Cardiac fibroblast (primary cell): ENCODE results near the gene NTNG1.

ENCODE experiments used
- DNase-seq, 2 donors: peaks; one replicate each; pipeline versions ENCODE4 v3.0.0 to v3.0.0-alpha.2; 2010; ENCODE audit warnings: low read depth in 2 of 2
- H3K4me3 ChIP-seq, 2 donors: replicated peaks in 1 of 2; 1 replicate in 1 of 2; 2 replicates in 1 of 2; pipeline ENCODE4 v1.5.1; 2011; ENCODE audit warnings: low read depth in 2 of 2, low read length in 2 of 2, mild to moderate bottlenecking in 2 of 2, moderate library complexity in 1 of 2
- TF ChIP-seq, protein P1 (sequence below): IDR thresholded peaks from one replicate; pipeline ENCODE4 v1.5.1; 2011; ENCODE audit warnings: low read depth, mild to moderate bottlenecking, low read length, inconsistent platforms

NTNG1 gene

DNA sequence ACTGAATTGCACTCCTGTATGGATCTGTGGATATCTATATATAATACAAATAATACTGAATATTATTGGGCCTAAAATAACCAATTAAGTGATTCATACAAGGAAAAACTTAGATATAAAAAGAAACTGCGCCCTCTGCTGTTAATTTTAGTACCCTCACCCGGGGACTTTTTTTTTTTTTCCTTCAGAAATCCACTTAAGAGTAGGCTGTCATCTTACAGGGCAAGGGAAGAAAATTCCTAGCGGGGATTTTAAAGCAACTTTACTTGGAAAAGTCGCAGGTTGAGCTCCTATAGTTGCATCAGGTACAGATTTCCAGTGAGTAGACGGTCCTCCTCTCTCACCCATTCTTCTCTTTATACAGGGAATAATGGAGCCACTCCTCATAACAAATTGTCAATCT, 1.3 kb downstream of the NTNG1 start:
- DNase-seq, result peak; percentile 66 to 70
- TF ChIP-seq, protein P1, sequence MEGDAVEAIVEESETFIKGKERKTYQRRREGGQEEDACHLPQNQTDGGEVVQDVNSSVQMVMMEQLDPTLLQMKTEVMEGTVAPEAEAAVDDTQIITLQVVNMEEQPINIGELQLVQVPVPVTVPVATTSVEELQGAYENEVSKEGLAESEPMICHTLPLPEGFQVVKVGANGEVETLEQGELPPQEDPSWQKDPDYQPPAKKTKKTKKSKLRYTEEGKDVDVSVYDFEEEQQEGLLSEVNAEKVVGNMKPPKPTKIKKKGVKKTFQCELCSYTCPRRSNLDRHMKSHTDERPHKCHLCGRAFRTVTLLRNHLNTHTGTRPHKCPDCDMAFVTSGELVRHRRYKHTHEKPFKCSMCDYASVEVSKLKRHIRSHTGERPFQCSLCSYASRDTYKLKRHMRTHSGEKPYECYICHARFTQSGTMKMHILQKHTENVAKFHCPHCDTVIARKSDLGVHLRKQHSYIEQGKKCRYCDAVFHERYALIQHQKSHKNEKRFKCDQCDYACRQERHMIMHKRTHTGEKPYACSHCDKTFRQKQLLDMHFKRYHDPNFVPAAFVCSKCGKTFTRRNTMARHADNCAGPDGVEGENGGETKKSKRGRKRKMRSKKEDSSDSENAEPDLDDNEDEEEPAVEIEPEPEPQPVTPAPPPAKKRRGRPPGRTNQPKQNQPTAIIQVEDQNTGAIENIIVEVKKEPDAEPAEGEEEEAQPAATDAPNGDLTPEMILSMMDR, result peak; percentile 50
- H3K4me3 ChIP-seq, result peak overlapping the region in 1 of 2 donors; percentile 46

DNA sequence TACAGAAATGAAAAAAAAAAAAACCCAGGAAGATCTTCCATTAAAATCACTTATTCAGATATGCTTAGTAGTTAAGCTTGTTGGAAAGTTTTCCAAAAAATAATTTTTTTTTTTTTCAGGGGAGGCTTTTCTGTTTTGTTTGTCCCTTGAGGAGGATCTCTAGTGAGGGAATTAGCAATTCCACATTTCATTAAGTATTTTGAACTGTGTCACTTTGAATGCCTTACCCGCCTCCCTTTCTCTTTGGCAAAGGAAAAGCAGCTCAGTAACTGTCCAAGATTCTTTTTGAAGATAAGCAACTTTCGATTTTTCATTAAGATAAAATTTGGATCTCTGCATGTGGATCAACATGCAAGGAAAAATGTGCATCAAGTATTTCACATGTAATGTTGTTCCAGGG, 1.8 kb downstream of the NTNG1 start:
- TF ChIP-seq, protein P1, result no peak
- no peak overlapping the region for H3K4me3 ChIP-seq
- no peak for DNase-seq

DNA sequence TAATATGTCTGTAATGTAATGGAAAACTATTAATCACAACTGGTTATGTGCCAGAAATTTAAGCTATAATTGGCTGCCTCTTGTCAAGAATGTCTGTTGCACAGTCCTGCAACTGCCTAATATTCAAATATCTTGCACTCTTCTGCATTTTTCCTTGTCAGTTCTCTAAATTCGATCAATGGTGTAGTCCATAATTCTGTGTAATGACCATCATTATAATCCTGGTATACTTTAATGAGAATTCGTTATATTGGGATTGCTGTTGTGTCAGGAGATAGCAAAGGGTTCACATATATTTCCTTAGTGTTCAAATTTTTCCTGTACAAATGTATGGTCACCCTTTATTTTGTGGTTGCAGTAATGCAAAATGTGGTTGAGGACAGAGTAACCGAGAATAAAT, 4.8 kb downstream of the NTNG1 start:
- TF ChIP-seq, protein P1, result no peak
- no peak overlapping the region for H3K4me3 ChIP-seq
- no peak for DNase-seq

DNA sequence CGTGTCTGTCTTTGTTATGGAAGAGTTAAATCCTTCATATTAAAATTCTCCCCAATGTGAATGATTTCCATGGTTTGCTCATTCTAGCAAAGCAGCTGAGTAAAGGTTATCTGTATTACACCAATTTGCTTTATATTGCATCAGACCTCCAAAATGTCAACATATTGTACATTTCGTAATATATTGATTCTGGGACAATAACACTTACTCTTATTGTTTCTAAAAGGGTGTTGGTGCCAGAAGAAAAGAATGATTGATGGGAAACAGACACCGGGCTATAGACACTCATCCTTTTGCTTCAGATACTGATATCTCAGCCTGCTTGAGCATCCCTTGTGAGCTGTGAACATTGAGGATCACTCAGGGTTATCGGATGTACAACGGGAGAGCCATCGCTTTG, 7.0 kb downstream of the NTNG1 start:
- no peak for DNase-seq
- H3K4me3 ChIP-seq, result no peak overlapping the region
- TF ChIP-seq, protein P1, result no peak

DNA sequence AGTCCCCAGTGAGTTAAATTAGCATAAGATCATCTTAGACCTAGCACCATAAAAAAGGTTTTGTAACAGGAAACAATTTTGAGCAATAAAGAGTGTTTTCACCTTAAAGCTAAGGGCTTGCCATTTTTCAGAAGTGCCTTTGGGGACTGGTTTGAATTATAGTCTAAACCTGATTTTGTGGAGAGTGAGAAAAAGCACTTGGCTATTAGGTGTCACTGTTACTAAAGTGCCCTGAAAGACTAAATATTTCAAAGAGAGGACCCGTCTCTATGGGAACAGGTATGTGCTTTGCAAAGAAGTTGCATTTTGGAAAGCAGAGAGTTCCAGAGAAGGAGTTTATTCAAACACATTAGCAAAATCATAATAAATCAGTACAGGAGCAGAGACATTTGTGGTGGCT, 9.1 kb downstream of the NTNG1 start:
- no peak for DNase-seq
- TF ChIP-seq, protein P1, result no peak
- H3K4me3 ChIP-seq, result no peak overlapping the region

DNA sequence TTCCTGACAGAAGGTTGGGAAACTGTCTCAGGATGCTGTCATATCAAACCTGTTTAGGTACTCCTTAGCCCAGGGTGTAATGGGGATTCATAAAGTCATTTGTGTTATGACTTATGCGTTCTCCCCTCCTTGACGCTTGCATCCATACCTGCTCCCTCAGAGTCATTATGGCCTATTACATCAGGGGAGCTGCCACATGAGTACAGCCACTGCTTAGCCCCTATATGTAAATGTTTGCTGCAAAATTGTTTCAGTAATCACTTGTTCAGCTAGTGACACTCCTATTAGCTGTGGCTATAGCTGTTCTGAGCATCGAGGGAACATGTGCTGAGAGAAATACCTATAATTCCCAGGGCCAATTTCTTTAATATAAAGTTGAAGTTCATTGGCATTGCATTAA, 10.5 kb downstream of the NTNG1 start:
- TF ChIP-seq, protein P1, result no peak
- DNase-seq, result no peak
- H3K4me3 ChIP-seq, result no peak overlapping the region

DNA sequence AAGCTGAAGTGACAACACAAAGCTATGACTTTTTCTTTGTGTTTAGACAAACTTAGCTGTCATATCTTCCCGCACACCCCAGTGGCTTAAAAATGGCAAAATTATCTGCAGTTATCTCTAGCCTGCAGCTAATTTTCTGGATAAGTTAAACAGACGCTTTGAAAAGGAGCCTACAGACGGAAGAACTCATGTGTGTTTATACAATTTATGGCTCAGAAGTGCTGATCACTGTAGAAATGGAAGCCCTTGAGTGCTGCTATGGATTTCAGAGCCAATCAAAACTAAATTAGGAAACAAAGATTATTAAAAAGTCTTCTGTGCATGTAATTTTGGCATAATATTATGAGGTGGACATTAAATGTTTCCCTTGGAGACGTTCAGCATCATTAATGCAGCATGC, 11.6 kb downstream of the NTNG1 start:
- TF ChIP-seq, protein P1, result no peak
- no peak for DNase-seq

More for the DNA sequence above, 11.6 kb downstream of the NTNG1 start:
- H3K4me3 ChIP-seq, result no peak overlapping the region
